ENCODE results near the gene FGF4. TPM values are rescaled to one million over a fixed set of nuclear protein-coding genes. Genes with fewer than 3 reads are reported as not detected.

Gene FGF4
- polyA plus RNA-seq, 1 experiment = not detected

DNA sequence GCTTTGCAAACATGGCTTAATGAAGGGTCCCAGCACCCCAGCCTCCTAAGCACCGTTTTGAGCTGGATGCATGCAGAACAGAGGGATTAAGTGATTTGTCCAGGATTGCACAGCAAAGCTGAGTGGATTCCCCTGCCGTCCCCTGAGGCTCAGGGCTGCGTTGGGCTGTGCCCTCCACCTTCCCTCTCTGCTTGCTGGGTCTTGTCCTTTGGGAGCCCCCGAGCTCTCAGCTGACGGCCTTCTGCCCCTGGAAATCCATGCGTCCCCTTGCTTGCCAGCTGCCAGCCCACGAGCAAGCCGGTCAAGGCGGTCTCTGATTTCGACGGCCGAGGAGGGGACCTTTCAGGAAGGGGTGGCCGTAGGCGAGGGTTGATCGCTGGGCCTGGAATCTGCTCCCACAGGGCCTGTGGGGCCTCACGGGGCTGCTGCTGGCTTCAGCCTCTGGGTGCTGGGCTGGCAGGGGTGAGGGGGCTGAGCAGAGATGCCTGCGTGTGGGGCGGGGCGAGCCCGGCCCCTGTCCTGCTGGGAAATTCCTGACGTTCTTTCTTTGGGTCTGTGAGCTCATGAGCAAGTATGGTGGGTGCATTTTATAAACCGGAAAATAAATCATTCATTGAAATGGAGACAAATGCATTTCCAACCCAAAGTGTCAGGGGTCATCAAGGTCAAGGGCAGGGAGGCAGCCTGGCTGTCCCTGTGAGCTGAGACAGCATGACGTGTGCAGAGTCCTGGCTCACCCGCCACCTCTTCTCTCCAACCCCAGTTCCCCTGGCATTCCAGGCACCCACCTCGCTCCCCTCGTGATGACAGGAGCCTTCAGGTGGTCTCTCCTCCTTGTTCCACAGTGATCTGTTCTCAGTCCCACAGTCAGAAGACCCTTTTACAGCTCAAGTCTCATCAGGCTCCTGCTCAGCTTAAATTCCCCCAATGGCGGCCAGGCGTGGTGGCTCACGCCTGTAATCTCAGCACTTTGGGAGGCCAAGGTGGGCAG lies 28.1 kb downstream of the FGF4 start:
- no peak for TF ChIP-seq CTCF (IDR thresholded peaks at IDR 0.05; ENCODE audit: insufficient read depth, low read depth, low read length)
- Histone ChIP-seq H3K27me3 (ENCODE audit: control insufficient read depth, insufficient read depth, low read length) (no peaks in the 10 kb centered on the region; the same call in 1 of the 2 replicates), H3K4me3 (ENCODE audit: low read depth, low read length) (no peak overlapping the region), H3K36me3 (ENCODE audit: control insufficient read depth, insufficient read depth, low read length) (no peaks in the 10 kb centered on the region)
- ChIA-PET CTCF (interaction anchor here (0.6 to 1.0 kb wide), 2 partner anchors 8 to 21 kb away, joined by 3 read pairs; no protein-coding TSS in a partner anchor), POLR2A (no interaction called here)
- DNase-seq (ENCODE audit: low read depth) = no peak

- ChIA-PET POLR2A (no interaction called here), CTCF (interaction anchor here (0.6 to 1.0 kb wide), 3 partner anchors 9 to 107 kb away, joined by 3 read pairs; no protein-coding TSS in a partner anchor)
- no peak for TF ChIP-seq CTCF (IDR thresholded peaks at IDR 0.05; ENCODE audit: insufficient read depth, low read depth, low read length)
These were observed 29.0 kb downstream of the FGF4 start for GRCh38 chr11:69746140-69746539.

GRCh38 chr11:69745201-69745600 lies 29.9 kb downstream of the FGF4 start:
- ChIA-PET CTCF (no interaction called here), POLR2A (no interaction called here)
- TF ChIP-seq CTCF (IDR thresholded peaks at IDR 0.05; ENCODE audit: insufficient read depth, low read depth, low read length) = no peak

More at GRCh38 chr11:69746140-69746539, 29.0 kb downstream of the FGF4 start:
- Histone ChIP-seq H3K36me3 (ENCODE audit: control insufficient read depth, insufficient read depth, low read length) (no peaks in the 10 kb centered on the region), H3K27me3 (ENCODE audit: control insufficient read depth, insufficient read depth, low read length) (no peaks in the 10 kb centered on the region; the same call in 1 of the 2 replicates), H3K4me3 (ENCODE audit: low read depth, low read length) (no peak overlapping the region)
- DNase-seq (ENCODE audit: low read depth) = no peak

GRCh38 chr11:69744435-69744834 lies 30.7 kb downstream of the FGF4 start:
- no peak for TF ChIP-seq CTCF (IDR thresholded peaks at IDR 0.05; ENCODE audit: insufficient read depth, low read depth, low read length)
- Histone ChIP-seq H3K36me3 (ENCODE audit: control insufficient read depth, insufficient read depth, low read length) (no peaks in the 10 kb centered on the region), H3K4me3 (ENCODE audit: low read depth, low read length) (no peak overlapping the region), H3K27me3 (ENCODE audit: control insufficient read depth, insufficient read depth, low read length) (no peaks in the 10 kb centered on the region; the same call in 1 of the 2 replicates)
- POLR2A ChIA-PET = no interaction called here
- peak; percentile 6 for DNase-seq (ENCODE audit: low read depth)
- CTCF ChIA-PET = no interaction called here

More at GRCh38 chr11:69745201-69745600, 29.9 kb downstream of the FGF4 start:
- Histone ChIP-seq H3K27me3 (ENCODE audit: control insufficient read depth, insufficient read depth, low read length) (no peaks in the 10 kb centered on the region; the same call in 1 of the 2 replicates), H3K36me3 (ENCODE audit: control insufficient read depth, insufficient read depth, low read length) (no peaks in the 10 kb centered on the region), H3K4me3 (ENCODE audit: low read depth, low read length) (no peak overlapping the region)
- no peak for DNase-seq (ENCODE audit: low read depth)

DNA sequence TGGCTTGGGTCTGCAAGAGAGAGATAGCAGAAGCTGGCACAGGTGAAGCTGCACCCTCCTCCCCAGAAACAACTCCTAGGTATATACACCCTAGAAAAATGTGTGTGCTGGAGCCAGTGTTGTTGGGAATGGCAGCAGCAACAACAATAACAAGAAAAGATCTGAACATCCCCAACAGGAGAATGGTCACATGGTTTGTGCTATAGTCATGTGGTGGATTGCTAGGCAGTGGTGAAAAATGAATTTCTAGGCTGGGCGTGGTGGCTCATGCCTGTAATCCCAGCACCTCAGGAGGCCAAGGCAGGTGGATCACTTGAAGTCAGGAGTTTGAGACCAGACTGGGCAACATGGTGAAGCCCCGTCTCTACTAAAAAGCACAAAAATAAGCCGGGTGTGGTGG lies 40.3 kb downstream of the FGF4 start:
- no peak for DNase-seq (ENCODE audit: low read depth)
- Histone ChIP-seq H3K4me3 (ENCODE audit: low read depth, low read length) (no peak overlapping the region), H3K27me3 (ENCODE audit: control insufficient read depth, insufficient read depth, low read length) (peaks cover 5% of the 10 kb centered on the region; the same call in 1 of the 2 replicates), H3K36me3 (ENCODE audit: control insufficient read depth, insufficient read depth, low read length) (no peaks in the 10 kb centered on the region)
- no peak for TF ChIP-seq CTCF (IDR thresholded peaks at IDR 0.05; ENCODE audit: insufficient read depth, low read depth, low read length)
- CTCF ChIA-PET = no interaction called here
- POLR2A ChIA-PET = no interaction called here
